NCI-H187 treated with DMSO at 0.1 percent for 48 hours (cell line): ENCODE results near the gene SLC15A4.
"Not testable (repeated sequence)": the region's sequence is repeated elsewhere in the genome, so short reads cannot be mapped to it uniquely, and the experiment has no call there.

ENCODE experiments used
- DNase-seq: peaks from one replicate; lab custom pipeline; 2025; lab: John Stamatoyannopoulos, UW

SLC15A4 gene

GRCh38 chr12:128814411-128815261 lies 9.1 kb downstream of the SLC15A4 start:
- DNase-seq: no peak

DNA sequence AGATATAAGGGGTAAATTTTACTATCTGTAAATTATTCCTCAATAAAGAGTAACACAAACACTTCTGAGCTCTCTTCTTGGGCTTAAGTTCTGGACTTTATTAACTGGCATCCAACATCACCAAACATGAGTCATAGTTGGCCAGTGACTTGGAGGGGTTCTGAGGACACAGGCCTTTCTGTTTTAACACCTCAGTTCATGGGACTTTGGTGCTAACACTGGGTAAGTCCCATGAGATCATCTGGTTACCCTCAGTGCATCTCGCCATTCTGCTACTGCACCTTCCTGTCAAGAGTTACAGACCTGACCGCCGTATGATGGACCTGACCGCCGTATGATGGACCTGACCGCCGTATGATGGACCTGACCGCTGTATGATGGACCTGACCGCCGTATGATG lies 9.9 kb downstream of the SLC15A4 start:
- no peak for DNase-seq

DNA sequence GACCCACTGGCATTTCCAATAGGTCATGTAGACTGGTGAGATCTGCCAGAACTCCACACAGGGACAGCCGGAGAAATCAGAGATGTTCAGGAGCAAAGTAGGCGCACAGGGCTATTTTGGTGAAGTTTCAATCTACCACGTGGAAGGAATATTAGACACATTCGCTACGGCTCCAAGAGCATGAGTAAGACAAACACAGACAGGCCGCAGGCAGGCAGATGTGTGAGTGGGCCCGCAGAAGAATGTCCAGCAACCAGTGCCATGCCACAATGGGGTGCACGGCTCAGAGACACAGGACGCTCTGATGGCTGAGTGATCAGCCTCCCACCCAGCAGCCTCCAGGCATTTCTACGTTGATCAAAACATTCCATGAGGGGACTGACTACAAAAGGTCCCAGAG lies 10.4 kb downstream of the SLC15A4 start:
- no peak for DNase-seq

DNA sequence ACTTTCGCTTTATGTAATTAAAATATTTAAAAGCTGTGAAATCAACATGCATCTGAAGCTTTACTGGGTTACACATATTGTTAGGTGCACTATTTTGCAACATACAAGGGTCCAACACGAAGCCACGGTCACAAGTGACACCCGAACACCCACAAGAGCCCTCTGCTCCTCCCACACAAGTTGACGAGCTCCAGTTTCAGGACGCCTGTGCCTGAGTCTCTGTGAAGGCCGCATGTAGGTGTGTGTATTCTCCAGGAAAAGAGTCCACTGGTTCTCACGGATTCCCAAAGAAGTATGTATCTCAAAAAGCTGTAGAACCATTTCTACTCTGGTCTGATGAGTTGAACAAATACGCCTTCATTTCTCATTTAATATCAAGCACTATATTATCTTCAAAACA lies 12.0 kb downstream of the SLC15A4 start:
- DNase-seq: no peak

- no peak for DNase-seq
Observed at GRCh38 chr12:128810182-128811127, 13.3 kb downstream of the SLC15A4 start.

DNA sequence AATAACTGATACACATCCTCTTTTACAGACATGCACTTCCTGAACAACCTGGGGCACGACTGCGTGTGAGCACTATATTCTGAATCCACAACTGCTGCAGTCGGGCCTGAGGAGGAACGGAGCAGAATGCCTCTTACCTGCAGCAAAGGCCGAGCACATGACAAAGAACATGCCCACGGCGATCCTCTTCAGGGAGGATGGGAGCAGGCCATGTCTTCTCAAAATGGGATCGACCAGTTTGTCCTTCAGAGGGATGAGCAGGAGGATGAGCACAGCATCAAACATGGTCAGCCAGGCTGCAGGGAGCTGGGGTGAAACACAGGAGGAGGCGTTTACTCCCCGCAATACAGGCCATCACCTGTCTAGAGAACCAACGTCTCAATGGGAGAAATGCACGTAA lies 15.1 kb downstream of the SLC15A4 start:
- no peak for DNase-seq

DNA sequence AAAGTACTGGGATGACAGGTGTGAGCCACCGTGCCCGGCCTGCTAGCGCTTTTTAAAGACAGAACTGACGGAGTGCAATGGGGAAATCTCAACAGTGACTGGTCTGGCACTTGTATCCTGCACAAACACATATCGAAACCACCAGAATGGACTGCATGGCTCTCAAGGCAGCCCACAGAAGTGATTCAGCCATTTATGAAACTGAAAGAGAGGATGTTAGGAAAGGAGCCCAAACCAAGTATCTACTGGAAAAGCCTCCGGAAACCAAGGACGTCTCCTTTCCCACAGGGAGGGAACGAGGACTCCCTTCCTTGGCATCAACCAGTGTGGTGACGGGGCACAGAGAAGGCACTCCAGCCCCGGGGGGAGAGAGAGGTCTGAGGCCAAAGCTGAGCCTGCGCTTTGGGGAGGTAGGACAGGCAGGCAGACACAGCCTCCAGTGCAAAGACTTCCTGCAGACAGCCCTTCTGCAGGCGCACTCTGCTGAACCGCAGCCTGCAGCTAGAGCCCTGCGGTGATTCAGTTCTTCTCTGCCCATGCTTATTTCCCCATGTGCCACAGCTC lies 16.5 kb downstream of the SLC15A4 start:
- DNase-seq: no peak

DNA sequence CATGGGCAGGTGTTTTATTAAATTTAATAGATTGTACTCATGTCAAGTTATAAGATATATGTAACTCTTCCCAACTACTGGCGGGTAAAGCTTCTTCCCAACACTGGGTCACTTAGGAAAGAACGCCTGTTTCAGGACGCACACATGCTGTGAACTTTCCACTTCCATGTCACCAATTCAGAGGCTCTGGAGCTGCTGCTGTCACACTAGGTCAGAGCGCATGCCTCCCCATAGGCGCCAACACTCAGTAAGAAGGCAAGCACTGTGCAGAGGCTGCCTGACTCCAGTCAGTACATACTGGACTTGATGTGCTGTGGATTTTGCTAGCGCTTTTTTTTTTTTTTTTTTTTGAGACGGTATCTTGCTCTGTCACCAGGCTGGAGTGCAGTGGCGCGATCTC lies 17.2 kb downstream of the SLC15A4 start:
- DNase-seq: no peak

DNA sequence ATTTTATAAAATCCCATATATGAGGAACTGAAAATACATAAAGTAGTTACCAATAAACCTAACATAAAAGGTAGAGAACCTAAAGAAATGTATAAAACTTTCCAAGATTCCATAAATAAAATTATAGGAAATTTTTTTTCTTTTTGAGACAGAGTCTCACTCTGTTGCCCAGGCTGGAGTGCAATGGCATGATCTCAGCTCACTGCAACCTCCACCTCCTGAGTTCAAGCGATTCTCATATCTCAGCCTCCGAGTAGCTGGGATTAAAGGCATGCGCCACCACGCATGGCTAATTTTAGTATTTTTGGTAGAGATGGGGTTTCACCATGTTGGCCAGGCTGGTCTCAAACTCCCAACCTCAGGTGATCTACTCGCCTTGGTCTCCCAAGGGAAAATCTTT lies 18.4 kb downstream of the SLC15A4 start:
- DNase-seq: not testable (repeated sequence)

GRCh38 chr12:128804762-128805161 lies 19.0 kb downstream of the SLC15A4 start:
- no peak for DNase-seq

DNA sequence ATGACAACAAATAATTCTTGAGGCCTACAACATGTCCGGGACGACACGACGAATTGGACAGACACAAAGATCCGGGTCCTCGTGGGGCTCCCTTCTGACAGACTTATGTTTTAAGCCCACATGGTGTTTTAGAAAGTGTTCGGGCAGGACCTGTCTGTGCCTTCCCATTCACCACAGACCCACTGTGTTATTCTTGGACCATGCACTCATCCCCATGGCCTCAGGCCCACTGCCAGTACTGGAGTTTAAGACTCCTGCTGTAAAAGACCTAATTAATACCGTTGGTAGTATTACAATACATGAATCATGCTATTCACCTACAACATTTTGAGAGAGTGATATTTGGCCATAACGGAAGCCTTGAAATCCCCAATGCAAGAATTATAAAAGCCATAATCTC lies 20.0 kb downstream of the SLC15A4 start:
- DNase-seq: no peak

GRCh38 chr12:128802756-128803155 lies 21.0 kb downstream of the SLC15A4 start:
- no peak for DNase-seq

GRCh38 chr12:128801879-128802391 lies 21.8 kb downstream of the SLC15A4 start:
- DNase-seq: no peak

GRCh38 chr12:128800606-128801005 lies 23.2 kb downstream of the SLC15A4 start:
- no peak for DNase-seq

GRCh38 chr12:128798571-128799341 lies 25.0 kb downstream of the SLC15A4 start:
- no peak for DNase-seq

DNA sequence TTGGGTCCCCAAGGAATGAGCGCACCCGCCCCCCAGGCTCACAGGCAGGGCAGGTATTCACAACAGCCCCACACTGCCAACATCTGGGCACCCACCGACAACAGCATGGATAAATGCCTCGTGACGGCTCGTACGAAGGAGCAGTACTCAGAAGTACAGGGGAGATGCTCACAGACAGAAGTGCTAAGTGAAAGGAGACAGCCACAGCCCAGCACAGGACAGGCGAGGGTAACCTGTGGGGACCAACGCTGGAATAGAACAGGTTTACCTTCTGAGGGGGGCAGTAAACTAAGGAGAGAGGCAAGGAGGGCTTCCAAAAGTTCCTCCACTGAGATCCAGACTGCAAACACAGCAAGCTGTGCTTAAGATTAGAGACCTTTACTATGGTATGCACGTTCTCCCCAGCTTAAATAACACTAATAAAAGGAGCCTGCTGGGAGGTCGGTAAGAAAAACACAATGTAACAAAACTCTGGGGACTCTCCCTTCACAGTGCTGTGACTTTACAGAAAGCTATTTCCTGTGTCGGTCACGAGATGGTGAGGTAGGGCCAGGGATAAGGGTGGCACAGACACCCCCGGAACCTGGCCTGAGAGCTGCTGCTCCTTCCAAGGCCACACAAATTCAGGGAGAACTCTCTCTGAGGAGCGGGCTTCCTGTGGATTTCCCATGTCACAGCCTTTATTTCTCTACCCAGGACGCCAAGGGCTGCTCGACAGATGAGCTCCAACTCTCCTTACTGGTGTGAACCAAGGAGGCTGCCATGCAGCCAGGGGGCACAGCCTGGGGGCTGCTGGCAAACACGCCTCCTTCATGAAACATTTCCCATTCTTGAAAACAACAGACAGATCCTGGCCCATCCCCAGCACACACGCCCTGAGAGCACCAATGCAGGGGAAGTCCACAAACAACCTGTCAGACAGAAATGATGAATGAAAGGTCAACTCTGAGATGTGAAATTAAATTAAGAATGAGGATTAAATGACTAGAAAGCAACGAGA lies 26.3 kb downstream of the SLC15A4 start:
- DNase-seq: no peak

- no peak for DNase-seq
Observed at GRCh38 chr12:128796439-128797118, 27.2 kb downstream of the SLC15A4 start.

DNA sequence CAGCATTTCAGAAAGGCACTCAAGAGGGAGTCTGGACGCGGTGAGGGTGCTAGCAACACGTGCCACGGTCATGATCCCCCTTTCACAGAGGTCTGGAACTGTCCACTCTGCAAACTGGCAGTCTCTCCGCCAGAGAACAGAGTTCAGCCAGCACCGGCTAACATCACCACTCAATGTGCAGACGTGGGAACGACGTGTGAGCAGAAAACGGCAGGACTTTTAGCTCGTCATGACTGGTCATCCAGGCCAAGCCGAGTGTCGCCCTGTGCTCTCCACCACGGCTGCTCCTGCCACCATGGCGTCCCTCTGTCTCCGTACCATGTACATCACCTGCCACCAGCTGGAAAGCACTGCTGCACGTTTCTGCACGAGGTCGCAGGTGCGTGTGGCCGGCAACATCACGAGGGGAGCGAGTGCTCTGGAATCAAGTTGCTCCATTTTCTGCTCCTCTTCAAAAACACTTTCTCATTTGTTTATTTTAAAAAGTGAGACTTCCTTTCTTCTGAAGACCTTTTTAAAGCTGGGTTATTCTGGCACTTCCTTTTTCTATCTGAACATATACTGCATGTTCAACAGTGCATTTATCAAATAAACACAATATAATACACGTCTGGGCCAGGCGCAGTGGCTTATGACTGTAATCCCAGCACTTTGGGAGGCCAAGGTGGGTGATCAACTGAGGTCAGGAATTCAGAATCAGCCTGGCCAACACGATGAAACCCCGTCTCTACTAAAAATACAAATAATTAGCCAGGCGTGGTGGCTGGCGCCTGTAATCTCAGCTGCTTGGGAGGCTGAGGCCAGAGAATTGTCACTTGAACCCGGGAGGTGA lies 28.0 kb downstream of the SLC15A4 start:
- DNase-seq: no peak
